ENCODE results near the gene HFE. TPM values are rescaled to one million over a fixed set of nuclear protein-coding genes. Genes with fewer than 3 reads are reported as not detected.

The HFE gene
- total and polyA plus RNA-seq, 10 of the 15 experiments (the other 5 are each of a cell fraction or from before 2014, with no cell fraction given), result 0.52 to 5.9 (median 1.7) TPM

GRCh38 chr6:26116267-26116666 lies 29.0 kb downstream of the HFE start (continued):
- no peak for TF ChIP-seq REST (IDR thresholded peaks at IDR 0.05; ENCODE audit: low read depth, low read length)
- no peak for TF ChIP-seq BCL11A (IDR thresholded peaks at IDR 0.05; ENCODE audit: low read depth, low read length)
- TF ChIP-seq CEBPB (IDR thresholded peaks at IDR 0.05; ENCODE audit: borderline replicate concordance in 1 of 2, low read depth in 2 of 2, low read length in 2 of 2), result no peak
- no peak for TF ChIP-seq NFYA (IDR thresholded peaks at IDR 0.05; ENCODE audit: borderline replicate concordance, low read depth, low read length)

GRCh38 chr6:26118999-26119398 lies 31.8 kb downstream of the HFE start:
- ChIA-PET CTCF (interaction anchor here (0.9 to 1.8 kb wide), 3 partner anchors 17 to 54 kb away, joined by 3 to 6 read pairs (median 3); no protein-coding TSS in a partner anchor), RAD21 (ENCODE audit: unreplicated experiment) (interaction anchor here (0.6 to 1.4 kb wide), 7 partner anchors 14 to 1700 kb away, joined by 3 read pairs; partner anchors contain the start of gene HFE), SMC1A (ENCODE audit: uncharacterized antibody, unreplicated experiment) (interaction anchor here (1.0 to 3.2 kb wide), 4 partner anchors 12 to 80 kb away, joined by 4 to 14 read pairs (median 8); a partner anchor contains a TSS), POLR2A (interaction anchor here (1.4 to 2.5 kb wide), 4 partner anchors 11 to 98 kb away, joined by 3 to 14 read pairs (median 8); a partner anchor contains a TSS)
- no peak overlapping the region for H3K9ac ChIP-seq (ENCODE audit: control insufficient read depth, insufficient read depth, low read length)
- BruUV-seq (replicated peaks), result no TSS peak
- no peak overlapping the region for H3K4me3 ChIP-seq
- peaks cover 3% of the 10 kb centered on the region; the same call in 1 of the 2 replicates for H3K4me1 ChIP-seq (ENCODE audit: control insufficient read depth, insufficient read depth, low read length)
- peaks cover 6% of the 10 kb centered on the region for H3K79me2 ChIP-seq (ENCODE audit: control insufficient read depth, insufficient read depth, low read length)
- no peaks in the 10 kb centered on the region; the same call in 2 of the 3 replicates for H3K9me3 ChIP-seq (replicated peaks; ENCODE audit: control insufficient read depth, insufficient read depth, low read length)
- in situ Hi-C loops (cut with MboI) (no loop called here), intact Hi-C loops (cut with micrococcal nuclease; ENCODE audit: unreplicated experiment) (no loop called here)
- DNase-seq (ENCODE audit: low read depth, low spot score), result no peak
- H3K4me2 ChIP-seq (ENCODE audit: control insufficient read depth, insufficient read depth), result no peak overlapping the region
- H3K36me3 ChIP-seq (ENCODE audit: control insufficient read depth in 2 of 2, insufficient read depth in 2 of 2, low read length in 1 of 2), result no peaks in the 10 kb centered on the region
- FAIRE-seq, result no peak
- ATAC-seq, result no peak
- no peaks in the 10 kb centered on the region for H4K20me1 ChIP-seq (ENCODE audit: control insufficient read depth, insufficient read depth)
- no peaks in the 10 kb centered on the region for H3K27me3 ChIP-seq (replicated peaks in 1 of 2; ENCODE audit: control insufficient read depth in 2 of 2, insufficient read depth in 2 of 2, low read length in 1 of 2)
- WGBS (ENCODE audit: insufficient coverage, insufficient replicate concordance, low lambda C conversion rate, missing lambda C conversion rate), result 94% methylated on average over 7 of the region's 7 CpGs
- peak overlapping the region; percentile 11; the same call in 1 of the 2 replicates for H2AFZ ChIP-seq (ENCODE audit: control insufficient read depth, low read depth, low read length)
- H3K27ac ChIP-seq (ENCODE audit: control insufficient read depth, insufficient read depth), result no peak overlapping the region
- TF ChIP-seq NR2F1 (conservative IDR thresholded peaks at IDR 0.05) (no peak), PKNOX1 (IDR thresholded peaks at IDR 0.05) (no peak), RUNX3 (IDR thresholded peaks at IDR 0.05; ENCODE audit: low read length) (no peak), CBX3 (IDR thresholded peaks at IDR 0.05; ENCODE audit: borderline replicate concordance, low read depth) (no peak), ATF2 (IDR thresholded peaks at IDR 0.05; ENCODE audit: low read length) (no peak), FOXK2 (IDR thresholded peaks at IDR 0.05) (no peak), ETV6 (conservative IDR thresholded peaks at IDR 0.05 in 1 of 2, IDR thresholded peaks at IDR 0.05 in 1 of 2; ENCODE audit: borderline replicate concordance in 1 of 2, low read depth in 1 of 2) (no peak), JUNB (IDR thresholded peaks at IDR 0.05) (no peak), NBN (IDR thresholded peaks at IDR 0.05) (0 out of 2 replicates have a peak, but pooled peaks have one; percentile 17), MLLT1 (IDR thresholded peaks at IDR 0.05) (peak; percentile 96), DPF2 (IDR thresholded peaks at IDR 0.05) (no peak), CHD2 (IDR thresholded peaks at IDR 0.05; ENCODE audit: borderline replicate concordance, low read depth, low read length) (no peak)

Data from GM12878 (cell line).